GM21367 (cell line): Measurements from ENCODE around the gene BMP2K.
"Not testable (repeated sequence)": the region's sequence is repeated elsewhere in the genome, so short reads cannot be mapped to it uniquely, and the experiment has no call there.

Source experiments
- ATAC-seq: cut with Tn5 transposase; IDR thresholded peaks from one replicate; pipeline ENCODE4 v1.9.1; 2021; ENCODE audit not compliant: unreplicated experiment

BMP2K gene

GRCh38 chr4:78846258-78846657 lies 70.1 kb downstream of the BMP2K start:
- no peak for ATAC-seq

GRCh38 chr4:78862314-78862737 lies 86.2 kb downstream of the BMP2K start:
- no peak for ATAC-seq

GRCh38 chr4:78863254-78863869 lies 87.2 kb downstream of the BMP2K start:
- peak; percentile 56 for ATAC-seq

GRCh38 chr4:78863991-78864390 lies 87.8 kb downstream of the BMP2K start:
- peak; percentile 13 for ATAC-seq

- ATAC-seq = no peak
These were observed 88.4 kb downstream of the BMP2K start for GRCh38 chr4:78864405-78865024.

GRCh38 chr4:78865451-78865850 lies 89.3 kb downstream of the BMP2K start:
- no peak for ATAC-seq

- not testable (repeated sequence) for ATAC-seq
These were observed 92.6 kb downstream of the BMP2K start for GRCh38 chr4:78868712-78869111.

- no peak for ATAC-seq
These were observed 93.9 kb downstream of the BMP2K start for GRCh38 chr4:78870056-78870455.

- ATAC-seq = no peak
These were observed 100.6 kb downstream of the BMP2K start for GRCh38 chr4:78876568-78877320.

- ATAC-seq = no peak
These were observed 101.9 kb downstream of the BMP2K start for GRCh38 chr4:78878031-78878430.

GRCh38 chr4:78880874-78881492 lies 104.8 kb downstream of the BMP2K start:
- ATAC-seq = no peak

GRCh38 chr4:78885598-78885997 lies 109.4 kb downstream of the BMP2K start:
- no peak for ATAC-seq

- no peak for ATAC-seq
These were observed 113.8 kb downstream of the BMP2K start for GRCh38 chr4:78889955-78890354.

GRCh38 chr4:78899302-78899701 lies 123.2 kb downstream of the BMP2K start:
- no peak for ATAC-seq

GRCh38 chr4:78901882-78902281 lies 125.7 kb downstream of the BMP2K start:
- no peak for ATAC-seq

GRCh38 chr4:78902298-78902697 lies 126.1 kb downstream of the BMP2K start:
- no peak for ATAC-seq

- no peak for ATAC-seq
These were observed 128.0 kb downstream of the BMP2K start for GRCh38 chr4:78904143-78904542.

GRCh38 chr4:78907638-78908037 lies 131.5 kb downstream of the BMP2K start:
- no peak for ATAC-seq

- ATAC-seq = not testable (repeated sequence)
These were observed 132.8 kb downstream of the BMP2K start for GRCh38 chr4:78908974-78909373.

GRCh38 chr4:78910612-78911011 lies 134.5 kb downstream of the BMP2K start:
- ATAC-seq = no peak

GRCh38 chr4:78922207-78922606 lies 146.1 kb downstream of the BMP2K start:
- ATAC-seq = no peak
